GM18909 (cell line): ENCODE measurements around the gene KAZALD1.

Source experiments
- ATAC-seq: cut with Tn5 transposase; IDR thresholded peaks from one replicate; pipeline ENCODE4 v1.9.1; 2021; ENCODE audit warnings: mild to moderate bottlenecking; ENCODE audit not compliant: unreplicated experiment, poor library complexity

The KAZALD1 gene

DNA sequence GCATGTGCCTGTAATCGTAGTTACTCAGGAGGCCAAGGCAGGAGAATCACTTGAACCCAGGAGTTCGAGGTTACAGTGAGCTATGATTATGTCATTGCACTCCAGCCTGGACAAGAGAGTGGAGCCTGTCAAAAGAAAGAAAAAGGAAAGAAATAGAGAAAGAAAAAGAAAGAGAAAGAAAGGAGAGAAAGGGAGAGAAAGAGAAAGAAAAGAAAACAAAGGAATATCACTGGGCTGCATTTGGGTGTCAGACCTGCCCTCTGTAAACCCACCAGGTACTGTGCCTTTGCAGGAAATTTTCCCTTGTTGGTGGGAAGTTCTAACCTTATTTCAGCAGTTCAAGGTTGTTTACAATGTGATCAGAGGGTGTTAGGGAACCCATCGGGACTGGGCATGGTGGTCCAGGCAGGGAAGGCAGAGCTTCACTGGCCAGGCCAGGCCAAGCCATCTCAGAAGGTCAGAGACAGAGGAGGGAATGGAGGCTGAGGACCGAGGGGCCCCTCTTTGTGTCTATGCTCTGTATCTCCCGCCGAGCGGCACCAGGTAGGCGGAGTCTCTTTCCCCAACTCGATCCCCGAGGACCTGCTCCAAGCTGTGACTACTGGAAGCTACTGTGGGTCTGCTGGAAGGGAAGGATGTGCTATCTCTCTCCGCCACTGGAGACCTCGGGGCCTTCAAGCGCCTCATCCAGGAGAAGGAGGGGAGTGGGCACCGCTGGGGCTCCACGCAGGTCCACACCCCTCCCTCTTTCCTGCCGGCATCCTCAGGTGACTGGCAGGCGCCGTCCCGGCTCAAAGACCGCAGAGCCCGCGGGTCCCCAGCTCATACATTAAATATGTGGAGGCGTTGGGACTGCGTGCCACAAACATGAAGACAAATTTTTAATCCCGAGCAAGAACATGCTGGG lies 15.2 kb upstream of the KAZALD1 start:
- ATAC-seq, result no peak

DNA sequence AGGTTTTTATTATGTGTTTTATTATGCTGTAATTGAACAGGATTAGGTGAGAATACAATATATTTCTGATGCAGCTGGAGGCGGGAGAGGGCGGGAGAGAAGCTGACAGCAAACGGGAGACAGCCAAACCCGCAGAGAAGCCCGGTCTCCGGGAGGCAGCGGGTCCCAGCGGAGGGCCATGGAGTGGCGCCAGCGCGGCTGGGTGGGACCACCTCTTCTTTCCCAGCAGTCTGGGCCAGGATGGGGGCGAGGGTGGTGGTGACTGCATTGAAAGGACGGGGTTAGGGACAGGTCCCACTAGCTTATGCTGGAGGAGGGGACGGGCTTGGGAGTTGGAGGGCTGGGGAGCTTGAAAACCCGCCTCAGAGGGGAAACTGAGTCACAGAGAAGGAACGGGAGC lies 14.5 kb upstream of the KAZALD1 start:
- ATAC-seq, result no peak

DNA sequence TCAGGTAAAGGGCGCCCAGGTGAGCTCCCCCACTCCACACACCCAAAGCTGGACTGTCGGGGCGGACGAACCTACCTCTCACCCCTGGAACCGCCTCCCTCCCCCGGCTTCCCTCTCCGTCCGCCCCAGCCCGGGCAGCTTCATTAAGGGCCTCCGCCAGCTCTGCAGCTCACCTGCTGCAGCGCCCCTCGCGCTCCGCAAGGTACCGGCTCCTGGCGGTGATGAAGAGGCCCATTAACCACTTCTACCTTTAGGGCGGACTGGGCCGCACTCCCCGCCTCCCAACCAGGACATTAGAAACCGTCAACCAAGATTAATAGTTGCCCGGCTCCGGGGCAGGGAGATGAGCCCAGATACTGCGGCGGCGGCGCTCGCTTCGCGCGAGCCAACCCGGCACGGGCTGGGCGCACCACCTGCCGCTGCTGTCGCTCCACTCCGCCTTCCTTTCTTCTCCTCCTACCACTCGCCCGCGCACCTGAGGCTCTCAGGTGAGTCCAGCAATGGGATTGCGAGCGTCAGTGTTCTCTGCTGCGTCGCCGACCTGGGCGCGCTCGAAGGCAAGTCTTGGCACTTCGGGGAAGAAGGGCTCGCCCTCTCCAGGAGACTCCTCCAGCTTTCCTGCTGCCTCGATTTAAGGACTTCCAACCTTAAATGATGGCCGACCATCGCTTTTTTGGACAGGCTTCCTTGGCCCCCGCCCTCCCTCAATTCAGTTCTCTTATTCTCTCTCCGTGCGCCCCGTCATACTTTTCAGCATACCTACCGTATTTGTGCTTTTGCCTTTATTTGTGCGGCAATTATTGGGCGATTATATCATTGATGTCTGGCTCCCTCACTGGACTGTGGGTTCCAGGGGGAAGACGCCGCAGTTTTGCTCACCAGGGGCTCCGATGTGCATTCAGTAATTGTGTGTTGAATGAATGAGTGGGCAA lies 13.6 kb upstream of the KAZALD1 start:
- ATAC-seq, result no peak

DNA sequence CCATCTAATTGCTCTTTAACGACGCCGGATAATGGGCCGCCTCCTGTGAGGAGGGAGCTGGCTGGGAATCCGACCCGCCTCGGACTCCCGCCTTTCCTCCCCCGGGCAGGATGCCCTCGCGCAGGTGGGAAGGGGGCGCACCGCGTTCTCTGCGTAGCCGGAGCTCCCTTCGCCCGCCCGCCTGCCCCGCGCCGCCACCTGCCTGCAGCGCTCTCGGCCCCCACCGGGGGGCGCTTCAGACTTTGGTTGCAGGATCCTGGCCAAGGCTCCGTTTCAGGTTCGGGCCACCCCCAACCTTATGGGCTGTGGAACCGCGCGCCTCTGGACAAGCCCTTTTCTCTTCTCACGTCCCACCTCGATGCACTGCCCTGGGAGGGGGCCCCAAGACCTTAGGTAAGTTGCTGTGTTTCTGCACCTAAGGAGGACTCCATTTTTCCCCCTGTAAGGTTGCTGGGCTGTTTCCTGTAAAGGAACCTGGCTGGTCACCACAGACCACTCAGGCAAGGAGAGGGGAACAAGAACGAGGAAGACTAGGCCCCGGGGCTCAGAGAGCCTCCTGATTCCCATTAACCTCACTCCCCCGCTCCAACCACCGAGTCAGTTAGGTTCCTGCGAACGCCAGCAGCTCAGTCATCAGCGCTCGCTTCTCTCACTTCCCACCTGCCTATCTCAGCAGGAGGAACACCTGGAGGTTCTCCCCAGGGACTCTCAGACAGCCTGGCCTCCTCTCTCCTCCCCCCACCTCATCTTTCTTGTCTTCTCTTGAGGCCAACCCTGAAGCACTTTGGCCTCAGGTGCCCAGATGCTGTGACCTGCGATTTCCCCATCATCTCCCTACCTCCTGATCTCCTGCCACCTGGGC lies 11.3 kb upstream of the KAZALD1 start:
- peak; percentile 65 for ATAC-seq

DNA sequence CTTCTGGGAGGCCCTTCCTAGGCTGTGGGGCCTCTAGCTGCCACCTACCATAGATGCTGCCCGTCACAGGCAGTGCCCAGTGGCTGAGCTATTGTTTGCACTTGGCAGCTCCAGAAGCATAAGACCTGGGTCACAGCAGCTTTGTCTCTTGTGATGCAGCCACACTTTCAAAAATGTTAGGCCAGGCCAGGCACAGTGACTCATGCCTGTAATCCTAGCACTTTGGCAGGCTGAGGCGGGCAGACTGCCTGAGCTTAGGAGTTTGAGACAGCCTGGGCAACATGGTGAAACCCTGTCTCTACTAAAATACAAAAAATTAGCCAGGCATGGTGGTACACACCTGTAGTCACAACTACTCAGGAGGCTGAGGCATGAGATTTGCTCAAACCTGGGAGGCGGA lies 9.5 kb upstream of the KAZALD1 start:
- no peak for ATAC-seq

DNA sequence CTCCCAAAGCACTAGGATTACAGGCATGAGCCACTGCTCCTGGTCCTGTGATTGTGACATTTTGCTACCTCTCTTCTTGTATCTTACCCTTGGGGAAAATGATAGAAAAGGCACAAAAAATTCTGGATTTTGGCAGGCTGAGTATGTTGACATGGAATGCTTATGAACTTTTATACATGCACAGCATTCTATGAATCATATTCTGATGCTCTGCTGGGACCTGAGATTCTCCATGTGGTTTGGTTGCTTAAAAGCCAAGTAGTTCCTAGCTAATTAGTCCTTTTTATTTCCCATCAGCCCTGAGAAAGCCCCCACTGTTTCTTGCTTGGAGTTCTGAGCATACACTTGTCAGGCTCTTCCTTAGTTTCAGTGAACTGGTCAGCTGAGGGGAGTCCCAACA lies 8.3 kb upstream of the KAZALD1 start:
- no peak for ATAC-seq

DNA sequence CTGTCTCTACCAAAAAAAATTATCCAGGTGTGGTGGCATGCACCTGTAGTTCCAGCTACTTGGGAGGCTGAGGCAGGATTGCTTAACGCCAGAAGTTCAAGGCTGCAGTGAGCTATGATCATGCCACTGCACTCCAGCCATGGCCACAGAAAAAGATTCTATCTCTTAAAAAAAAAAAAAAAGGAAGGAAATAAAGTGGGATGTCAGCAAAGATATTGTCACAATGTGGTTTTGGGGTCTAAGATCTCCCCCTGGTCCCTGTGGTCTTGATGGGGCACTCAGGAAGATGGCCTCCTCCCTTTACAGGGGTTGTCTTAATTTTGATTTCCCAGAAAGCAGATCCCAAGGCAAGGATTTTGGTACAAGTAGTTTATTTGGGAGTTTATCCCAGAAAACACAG lies 7.4 kb upstream of the KAZALD1 start:
- ATAC-seq, result no peak

DNA sequence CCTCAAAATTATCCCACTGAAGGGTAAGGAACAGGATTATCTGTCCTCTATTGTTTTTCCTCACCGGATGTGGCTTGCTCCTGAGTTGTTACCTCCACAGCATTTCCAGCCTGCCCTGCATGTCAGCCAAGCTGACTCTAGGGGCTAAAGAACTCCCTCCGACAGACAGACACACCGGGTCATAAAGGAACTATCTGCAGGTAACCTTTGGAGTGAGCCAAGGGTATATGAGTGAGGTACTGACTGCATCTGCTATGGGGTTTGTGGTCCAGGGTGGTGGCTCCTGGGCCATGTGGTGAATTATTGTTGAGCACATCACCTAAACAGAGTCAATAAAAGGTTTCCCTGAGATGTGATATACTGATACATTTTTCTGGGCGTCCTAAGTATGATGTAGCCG lies 6.9 kb upstream of the KAZALD1 start:
- ATAC-seq, result no peak

DNA sequence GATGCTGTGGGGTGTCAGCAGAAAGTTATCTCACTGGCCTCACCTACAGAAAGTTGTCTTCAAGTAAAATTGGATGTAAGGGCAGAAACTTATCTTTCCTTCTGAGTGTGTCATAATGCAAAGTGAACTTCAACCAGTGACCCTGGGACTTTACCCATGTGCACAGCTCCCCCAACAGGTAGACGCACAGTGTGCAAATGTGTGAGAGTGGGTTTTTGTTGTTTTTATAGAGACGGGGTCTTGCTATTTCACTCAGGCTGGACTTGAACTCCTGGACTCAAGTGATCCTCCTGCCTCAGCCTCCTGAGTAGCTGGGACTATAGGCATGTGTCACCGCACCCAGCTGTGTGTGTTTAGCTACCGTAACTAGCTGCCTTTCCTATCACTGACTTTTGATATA lies 6.4 kb upstream of the KAZALD1 start:
- no peak for ATAC-seq

DNA sequence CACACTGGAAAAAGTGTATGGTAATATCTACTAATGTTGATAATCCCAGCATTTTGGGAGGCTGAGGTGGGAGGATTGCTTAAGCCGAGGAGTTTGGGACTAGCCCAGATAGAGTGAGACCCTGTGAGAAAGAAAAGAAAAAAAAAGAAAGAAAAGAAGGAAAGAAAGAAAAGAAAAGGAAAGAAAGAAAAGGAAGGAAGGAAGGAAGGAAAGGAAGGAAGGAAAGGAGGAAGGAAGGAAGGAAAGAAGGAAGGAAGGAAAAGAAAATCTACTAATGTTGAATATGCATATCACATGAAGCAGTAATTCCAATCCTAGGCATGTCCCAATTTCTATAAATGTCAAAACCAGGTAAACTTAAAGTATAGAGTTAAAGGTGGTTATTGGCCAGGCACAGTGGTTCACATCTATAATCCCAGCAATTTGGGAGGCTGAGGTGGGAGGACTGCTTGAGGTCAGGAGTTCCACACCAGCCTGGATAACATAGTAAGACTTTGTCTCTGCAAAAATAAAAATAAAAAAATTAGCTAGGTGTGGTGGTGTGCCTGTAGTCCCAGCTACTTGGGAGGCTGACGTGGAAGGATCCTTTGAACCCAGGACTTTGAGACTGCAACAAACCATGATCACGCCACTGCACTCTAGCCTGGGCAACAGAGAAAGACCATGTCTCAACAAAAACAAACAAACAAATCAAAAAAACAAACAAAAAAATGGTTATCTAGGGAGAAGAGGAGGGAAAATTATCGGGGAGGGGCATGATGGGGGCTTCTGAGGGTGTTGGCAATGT lies 5.2 kb upstream of the KAZALD1 start:
- ATAC-seq, result no peak

DNA sequence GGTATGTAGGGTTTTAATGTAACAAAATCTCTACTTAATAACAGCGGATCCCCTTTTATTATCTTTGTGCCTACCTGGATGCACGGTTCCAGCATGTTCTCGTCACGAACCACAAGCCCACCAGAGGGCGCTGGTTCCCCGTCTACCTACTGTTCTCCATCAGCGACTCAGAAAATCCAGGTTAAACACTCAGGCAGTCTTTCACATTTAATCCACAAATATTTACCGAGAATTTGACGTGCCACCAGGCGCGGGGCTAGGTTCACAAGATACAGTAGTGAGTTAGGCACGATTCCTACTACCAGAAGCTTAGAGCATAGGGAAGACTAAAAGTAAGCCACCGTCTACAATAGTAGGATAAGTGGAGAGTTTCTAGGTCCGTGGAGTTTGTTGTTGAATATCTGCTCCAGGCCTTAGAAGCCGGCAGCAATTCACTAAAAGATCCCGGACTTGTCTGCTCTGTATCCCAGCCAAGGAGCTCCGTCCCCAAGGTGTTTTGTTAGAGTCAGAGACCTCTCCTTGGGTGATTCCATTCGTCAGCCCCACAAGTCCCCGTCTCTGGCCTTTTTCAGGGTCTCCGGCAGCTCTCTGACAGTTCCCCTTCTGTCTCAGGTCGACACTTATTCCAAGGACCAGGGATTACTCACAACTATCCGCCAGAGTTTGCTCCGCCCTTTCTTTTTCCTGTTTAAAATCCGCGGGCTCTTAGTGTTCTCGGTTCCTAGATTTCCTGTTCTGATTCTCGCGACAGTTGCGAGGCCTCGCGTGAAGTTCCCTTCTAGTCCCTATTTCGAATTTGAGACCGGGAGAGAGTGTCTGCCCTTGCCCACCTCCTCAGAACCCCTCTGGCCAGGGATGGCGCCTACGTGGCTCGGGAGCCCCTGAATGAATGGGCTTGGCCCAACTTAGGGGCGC lies 1.5 kb upstream of the KAZALD1 start:
- peak; percentile 35 for ATAC-seq

DNA sequence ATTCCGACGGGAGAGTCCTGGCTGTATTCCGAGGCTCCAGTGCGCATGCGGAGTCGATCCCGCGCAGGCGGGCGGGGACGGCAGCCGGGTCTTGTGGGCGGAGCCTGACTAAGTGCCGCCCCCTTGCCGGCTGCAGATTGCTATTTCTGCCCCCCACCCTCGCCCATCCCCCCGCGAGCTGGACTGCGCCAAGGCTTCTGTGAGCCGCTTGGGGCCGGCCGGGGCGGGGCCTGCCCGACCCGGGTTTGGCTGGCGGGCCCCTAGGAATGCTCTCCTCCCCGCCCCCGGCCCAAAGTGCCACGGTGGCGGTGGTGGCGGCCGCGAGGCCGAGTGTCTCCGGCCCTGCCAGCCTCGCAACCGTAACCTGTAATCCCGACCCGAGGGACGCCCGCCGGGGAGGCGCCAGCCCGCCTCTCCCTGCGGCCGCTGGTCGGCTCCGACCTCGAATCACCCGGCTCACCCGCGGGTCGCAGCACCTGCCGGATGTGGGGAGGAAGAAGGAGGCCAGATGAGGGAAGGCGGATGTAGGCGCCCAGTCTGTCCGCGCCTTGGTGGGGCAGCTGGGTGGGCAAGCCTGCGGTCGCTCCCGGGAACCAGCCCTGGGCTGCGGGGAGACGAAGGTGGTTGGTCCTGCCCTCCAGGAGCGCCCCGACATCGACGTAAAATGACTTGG lies 702 bp upstream of the KAZALD1 start:
- peak; percentile 61 for ATAC-seq

DNA sequence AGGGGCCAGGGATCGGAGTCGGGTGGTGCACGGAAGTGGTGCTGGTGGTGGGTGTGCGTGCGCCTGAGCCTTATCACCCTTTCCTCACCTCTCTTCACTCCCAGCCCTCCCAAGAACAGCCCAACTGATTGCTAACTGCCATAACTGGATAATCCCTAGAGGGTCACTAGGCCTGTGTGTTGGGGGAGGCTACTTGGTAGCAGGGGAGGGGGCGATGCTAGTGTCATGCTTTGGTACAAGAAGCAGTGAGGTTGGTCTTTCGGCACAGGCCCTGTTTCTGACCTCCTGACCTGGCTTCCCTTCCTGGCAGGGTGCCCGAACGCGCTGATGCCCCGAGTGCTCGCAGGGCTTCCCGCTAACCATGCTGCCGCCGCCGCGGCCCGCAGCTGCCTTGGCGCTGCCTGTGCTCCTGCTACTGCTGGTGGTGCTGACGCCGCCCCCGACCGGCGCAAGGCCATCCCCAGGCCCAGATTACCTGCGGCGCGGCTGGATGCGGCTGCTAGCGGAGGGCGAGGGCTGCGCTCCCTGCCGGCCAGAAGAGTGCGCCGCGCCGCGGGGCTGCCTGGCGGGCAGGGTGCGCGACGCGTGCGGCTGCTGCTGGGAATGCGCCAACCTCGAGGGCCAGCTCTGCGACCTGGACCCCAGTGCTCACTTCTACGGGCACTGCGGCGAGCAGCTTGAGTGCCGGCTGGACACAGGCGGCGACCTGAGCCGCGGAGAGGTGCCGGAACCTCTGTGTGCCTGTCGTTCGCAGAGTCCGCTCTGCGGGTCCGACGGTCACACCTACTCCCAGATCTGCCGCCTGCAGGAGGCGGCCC lies 652 bp downstream of the KAZALD1 start:
- peak; percentile 29 for ATAC-seq

DNA sequence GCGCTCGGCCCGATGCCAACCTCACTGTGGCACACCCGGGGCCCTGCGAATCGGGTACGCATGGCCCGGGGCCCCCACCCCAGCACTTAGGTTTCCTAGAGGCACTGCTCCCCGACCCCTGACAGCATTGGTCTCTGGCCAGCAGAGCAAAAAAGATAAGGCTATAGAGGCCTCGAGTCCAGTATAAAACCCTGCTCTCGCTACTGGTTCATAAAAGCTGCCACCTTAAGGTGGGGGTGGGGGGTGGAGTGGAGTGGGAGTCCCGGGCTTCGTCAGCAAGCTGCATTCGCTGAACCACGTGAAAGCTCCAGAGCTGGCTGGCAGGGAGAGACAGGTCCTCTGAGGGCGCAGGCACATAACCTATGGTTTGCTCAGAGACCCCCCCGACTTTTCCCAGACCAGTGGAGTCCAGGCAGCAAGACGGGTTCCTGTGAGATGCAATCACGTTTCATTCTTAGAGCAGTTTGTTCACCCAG lies 1.3 kb downstream of the KAZALD1 start:
- no peak for ATAC-seq

DNA sequence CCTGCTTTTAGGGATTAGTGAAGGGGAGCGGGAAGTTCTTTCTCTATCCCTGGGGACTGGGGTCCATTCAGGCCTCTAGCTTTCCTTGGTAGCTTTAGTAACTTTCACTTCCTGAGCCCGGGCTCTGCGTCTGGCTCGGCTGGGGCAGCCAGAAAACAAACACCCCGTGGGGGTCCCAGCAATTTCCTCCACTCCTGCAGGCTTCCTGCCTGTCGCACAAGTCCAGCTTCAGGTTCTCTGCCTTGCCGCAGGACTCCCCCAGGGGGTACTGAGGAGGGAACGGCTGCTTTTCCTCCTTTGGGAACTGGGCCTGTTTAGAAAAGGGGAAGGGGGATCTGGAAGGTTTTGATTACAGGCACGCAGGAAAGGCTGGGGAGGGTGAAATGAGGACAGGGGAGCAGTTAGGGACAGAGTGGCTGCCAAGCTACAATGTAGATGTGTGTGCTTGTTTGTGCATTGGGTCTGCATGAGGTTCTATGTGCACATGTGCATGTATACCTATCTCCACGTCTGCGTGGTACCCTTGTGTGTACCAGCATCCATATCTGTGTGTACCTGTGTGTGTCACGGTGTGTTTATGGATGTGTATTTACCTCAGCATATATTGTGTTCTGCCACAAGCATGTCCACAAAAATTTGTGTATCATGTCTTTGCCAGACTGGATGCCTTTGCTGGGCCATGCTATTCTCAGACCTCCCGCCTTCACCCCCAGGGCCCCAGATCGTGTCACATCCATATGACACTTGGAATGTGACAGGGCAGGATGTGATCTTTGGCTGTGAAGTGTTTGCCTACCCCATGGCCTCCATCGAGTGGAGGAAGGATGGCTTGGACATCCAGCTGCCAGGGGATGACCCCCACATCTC lies 2.0 kb downstream of the KAZALD1 start:
- ATAC-seq, result no peak

DNA sequence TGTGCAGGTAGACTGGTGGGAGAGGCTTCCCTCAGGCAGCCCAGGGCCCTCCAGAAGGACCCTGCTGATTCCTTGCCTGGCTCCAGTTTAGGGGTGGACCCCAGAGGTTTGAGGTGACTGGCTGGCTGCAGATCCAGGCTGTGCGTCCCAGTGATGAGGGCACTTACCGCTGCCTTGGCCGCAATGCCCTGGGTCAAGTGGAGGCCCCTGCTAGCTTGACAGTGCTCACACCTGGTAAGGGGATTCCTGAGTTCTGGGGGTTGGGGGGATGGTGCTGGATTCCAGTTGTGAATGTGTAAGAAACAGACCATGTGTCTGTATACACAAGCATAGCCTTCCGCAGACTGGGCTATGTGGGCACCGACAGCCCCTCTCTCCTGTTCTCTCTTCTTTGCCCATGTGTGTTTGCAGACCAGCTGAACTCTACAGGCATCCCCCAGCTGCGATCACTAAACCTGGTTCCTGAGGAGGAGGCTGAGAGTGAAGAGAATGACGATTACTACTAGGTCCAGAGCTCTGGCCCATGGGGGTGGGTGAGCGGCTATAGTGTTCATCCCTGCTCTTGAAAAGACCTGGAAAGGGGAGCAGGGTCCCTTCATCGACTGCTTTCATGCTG lies 2.7 kb downstream of the KAZALD1 start:
- ATAC-seq, result no peak
